GM12892 (cell line): ENCODE measurements around the gene APOD.
A peak's percentile ranks its signal among the peaks of the same experiment; 100 is the strongest.

Experiments
- DNase-seq: peaks from one replicate; pipeline ENCODE4 v3.0.0; 2011; ENCODE audit not compliant: insufficient read length
- FAIRE-seq: peaks from 2 replicates; lab custom pipeline; 2011; peaks lifted over from hg19 to GRCh38; lab: Jason Lieb, UNC
- POLR2A ChIP-seq: IDR thresholded peaks from 2 replicates; pipeline ENCODE4 v1.6.1; 2011; ENCODE audit warnings: low read depth, low read length, control low read depth
- POLR2AphosphoS5 ChIP-seq: IDR thresholded peaks from 2 replicates; pipeline ENCODE4 v1.6.1; 2011; ENCODE audit warnings: low read depth, low read length, control low read depth
- TAF1 ChIP-seq: IDR thresholded peaks from 2 replicates; pipeline ENCODE4 v1.6.1; 2011; ENCODE audit warnings: low read depth, mild to moderate bottlenecking, control low read depth, low read length, borderline replicate concordance

APOD gene

DNA sequence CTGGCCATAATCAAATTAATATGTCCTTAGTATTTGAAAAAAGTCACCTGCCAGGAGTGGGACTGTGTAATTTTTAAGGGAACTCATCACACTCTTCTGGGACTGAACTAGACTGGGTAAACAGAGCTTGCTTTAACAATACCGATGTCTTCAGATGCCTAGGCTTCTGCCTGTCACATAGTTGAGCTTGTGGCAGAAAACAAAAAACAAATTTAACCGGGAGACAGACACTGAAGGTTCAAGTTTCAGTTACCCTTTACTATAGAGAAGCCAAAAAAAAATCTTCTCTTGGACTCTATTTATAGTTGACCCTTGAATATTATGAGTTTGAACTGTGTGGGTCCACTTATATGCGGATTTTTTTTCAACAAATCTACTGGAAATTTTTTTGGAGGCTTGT lies 51.4 kb downstream of the APOD start:
- DNase-seq (no peak), FAIRE-seq (no peak)
- TF ChIP-seq POLR2A, result no peak
- TF ChIP-seq TAF1, result no peak
- no peak for TF ChIP-seq POLR2AphosphoS5

GRCh38 chr3:195531683-195532082 lies 52.1 kb downstream of the APOD start:
- no peak for FAIRE-seq
- DNase-seq, result no peak
- no peak for TF ChIP-seq TAF1
- TF ChIP-seq POLR2A, result no peak
- no peak for TF ChIP-seq POLR2AphosphoS5

- no peak for FAIRE-seq
- no peak for DNase-seq
- TF ChIP-seq TAF1 (no peak), POLR2AphosphoS5 (no peak), POLR2A (no peak)
These were observed 57.2 kb downstream of the APOD start for GRCh38 chr3:195526492-195526891.

DNA sequence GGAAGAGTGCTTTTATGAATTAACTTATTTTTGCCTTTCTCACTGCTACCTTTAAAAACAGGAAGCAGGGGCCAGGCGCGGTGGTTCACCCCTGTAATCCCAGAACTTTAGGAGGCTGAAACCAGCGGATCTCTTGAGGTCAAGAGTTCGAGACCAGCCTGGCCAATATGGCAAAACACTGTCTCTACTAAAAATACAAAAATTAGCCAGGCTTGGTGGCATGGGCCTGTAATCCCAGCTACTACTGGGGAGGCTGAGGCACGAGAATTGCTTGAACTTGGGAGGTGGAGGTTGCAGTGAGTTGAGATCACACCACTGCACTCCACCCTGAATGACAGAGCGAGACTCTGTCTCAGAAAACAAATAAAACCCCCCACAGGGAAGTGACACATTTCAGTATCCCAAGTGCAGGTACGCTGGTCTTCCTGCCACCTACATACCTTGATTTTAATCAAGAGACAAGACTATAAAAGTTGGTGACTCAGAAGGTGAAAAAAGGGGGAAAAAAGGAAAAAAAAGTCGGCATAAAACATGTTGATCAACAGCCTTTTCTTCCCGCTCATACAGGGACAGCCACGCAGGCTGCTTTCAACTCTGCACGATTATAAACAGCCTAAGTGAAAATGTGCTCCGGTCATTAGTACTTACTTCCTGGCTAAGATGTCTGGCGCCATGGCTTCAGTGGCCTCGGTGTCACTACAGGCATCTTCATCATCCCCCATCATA lies 59.4 kb downstream of the APOD start:
- FAIRE-seq (no peak), DNase-seq (no peak)

DNA sequence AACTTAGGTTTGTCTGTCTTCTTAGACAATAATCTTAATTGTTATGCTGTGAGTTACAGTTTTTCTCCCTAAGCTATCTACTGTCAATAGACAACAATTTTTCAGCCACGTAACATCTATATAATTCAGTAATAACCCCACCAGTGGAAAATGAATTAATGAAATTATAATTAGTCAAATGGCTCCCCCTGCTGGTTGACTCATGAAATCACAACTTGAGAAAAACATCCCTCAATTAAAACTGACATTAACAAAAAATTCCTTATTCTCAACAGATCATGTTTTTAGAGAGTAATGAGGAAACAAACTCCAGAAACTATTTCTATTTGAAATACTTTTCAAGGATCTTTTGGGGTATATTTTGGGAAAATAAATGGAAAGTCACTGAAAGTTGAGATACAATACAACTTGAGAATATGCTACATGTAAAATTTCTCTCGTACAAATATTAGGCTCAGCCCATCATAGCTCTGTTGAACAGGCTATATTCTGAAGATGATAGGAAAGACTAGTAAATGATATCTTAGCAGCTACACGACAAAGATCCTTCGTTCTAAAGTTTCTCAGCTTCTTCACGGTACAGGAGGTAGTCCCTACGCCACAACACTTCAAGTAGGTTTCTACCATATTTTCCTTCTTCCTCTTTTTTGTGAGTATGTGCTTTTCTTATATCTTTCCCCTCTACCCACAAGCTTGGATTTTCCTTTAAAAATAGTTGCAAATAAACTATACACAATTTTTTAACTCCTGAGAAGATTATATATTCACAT lies 61.3 kb downstream of the APOD start:
- no peak for TF ChIP-seq POLR2A
- TF ChIP-seq POLR2AphosphoS5, result no peak
- no peak for TF ChIP-seq TAF1
- FAIRE-seq (peak; percentile 9), DNase-seq (no peak)

More for the DNA sequence above, 59.4 kb downstream of the APOD start:
- TF ChIP-seq POLR2AphosphoS5 (no peak), TAF1 (no peak), POLR2A (no peak)
